GM12872 (cell line): ENCODE measurements around the gene NHLRC4.

Source experiments
- CTCF ChIP-seq: IDR thresholded peaks from 3 replicates; pipeline ENCODE4 v1.5.1; 2011; ENCODE audit warnings: low read depth, mild to moderate bottlenecking, low read length, moderate library complexity; ENCODE audit not compliant: insufficient read depth

Gene NHLRC4

GRCh38 chr16:588889-589657, 22.3 kb downstream of the NHLRC4 start:
- no peak for TF ChIP-seq CTCF

GRCh38 chr16:589658-590187, 22.9 kb downstream of the NHLRC4 start, which contains the start of gene RAB40C:
TSS of gene RAB40C (plus strand) at chr16:590066. CDS start at chr16:590292, 226 bp downstream.
- TF ChIP-seq CTCF, result 0 out of 3 replicates have a peak, but pooled peaks have one; percentile 7

- TF ChIP-seq CTCF, result 0 out of 3 replicates have a peak, but pooled peaks have one; percentile 1
Observed at GRCh38 chr16:590188-590814, 23.5 kb downstream of the NHLRC4 start.

GRCh38 chr16:590815-591200, 24.0 kb downstream of the NHLRC4 start:
- no peak for TF ChIP-seq CTCF

GRCh38 chr16:591231-591630, 24.4 kb downstream of the NHLRC4 start:
- TF ChIP-seq CTCF, result no peak

GRCh38 chr16:591892-592517, 25.2 kb downstream of the NHLRC4 start:
- no peak for TF ChIP-seq CTCF
